Activated naive CD4-positive, alpha-beta T cell treated with anti-CD3 and anti-CD28 coated beads, Interleukin-2, amount 50 U/mL, for 24 hours (primary cell): ENCODE results near the gene CBX7.
A peak's percentile ranks its signal among the peaks of the same experiment; 100 is the strongest.

ENCODE experiments used
- H3K27ac Mint-ChIP-seq: one replicate; pipeline ENCODE4 v1.8.0; 2021; ENCODE audit warnings: mild to moderate bottlenecking, mixed read lengths
- H3K27me3 Mint-ChIP-seq: one replicate; pipeline ENCODE4 v1.8.0; 2021; ENCODE audit warnings: mixed read lengths
- H3K36me3 Mint-ChIP-seq: one replicate; pipeline ENCODE4 v1.8.0; 2021; ENCODE audit warnings: mixed read lengths
- H3K4me1 Mint-ChIP-seq: one replicate; pipeline ENCODE4 v1.8.0; 2021; ENCODE audit warnings: mixed read lengths
- H3K4me3 Mint-ChIP-seq: one replicate; pipeline ENCODE4 v1.8.0; 2021; ENCODE audit warnings: mild to moderate bottlenecking, mixed read lengths
- H3K9me3 Mint-ChIP-seq: one replicate; pipeline ENCODE4 v1.8.0; 2021; ENCODE audit warnings: mixed read lengths

The CBX7 gene

GRCh38 chr22:39094717-39095389 lies 57.6 kb downstream of the CBX7 start:
- Mint-ChIP-seq H3K27ac (peak overlapping the region; percentile 62), H3K4me1 (peaks cover 86% of the 10 kb centered on the region), H3K4me3 (peak overlapping the region; percentile 27), H3K9me3 (no peaks in the 10 kb centered on the region), H3K36me3 (no peaks in the 10 kb centered on the region), H3K27me3 (no peaks in the 10 kb centered on the region)

DNA sequence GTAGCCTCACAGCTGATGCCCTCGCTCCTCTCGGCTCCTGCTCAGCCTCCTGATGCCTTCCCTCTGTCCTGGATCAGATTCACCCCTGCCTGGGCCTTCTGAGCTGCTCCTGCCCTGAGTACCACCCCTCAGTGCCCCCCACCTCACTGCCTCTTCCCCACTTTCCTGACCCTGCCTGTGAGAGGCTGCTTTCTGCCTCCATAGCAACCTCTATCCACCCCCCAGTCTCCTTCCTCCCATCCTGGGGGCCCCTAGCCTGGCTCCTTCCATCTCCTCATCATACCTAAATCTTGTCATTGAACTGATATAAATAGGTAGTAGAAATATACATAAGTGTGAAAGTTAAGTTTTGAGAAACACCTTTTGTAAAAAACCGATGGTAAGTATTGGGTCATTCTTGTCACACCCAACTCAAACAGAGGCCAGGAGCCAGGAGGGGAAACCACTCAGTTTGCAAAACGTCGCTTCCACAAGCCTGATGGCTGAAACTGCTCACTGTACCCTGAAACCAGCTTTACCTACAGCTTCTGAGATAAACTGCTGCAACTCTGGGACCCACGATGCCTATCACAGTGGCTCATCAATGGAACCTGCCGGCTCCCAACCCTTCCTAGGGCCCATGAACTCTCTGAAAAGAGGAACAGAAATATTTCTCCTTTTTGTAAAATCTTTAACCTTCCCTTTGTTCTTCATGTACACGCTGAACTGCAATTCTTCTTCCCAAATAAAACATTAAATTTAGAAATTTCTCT lies 60.2 kb downstream of the CBX7 start:
- no peaks in the 10 kb centered on the region for H3K9me3 Mint-ChIP-seq
- peaks cover 84% of the 10 kb centered on the region for H3K4me1 Mint-ChIP-seq
- no peaks in the 10 kb centered on the region for H3K36me3 Mint-ChIP-seq
- H3K27ac Mint-ChIP-seq, result peak overlapping the region; percentile 90
- no peaks in the 10 kb centered on the region for H3K27me3 Mint-ChIP-seq
- peak overlapping the region; percentile 30 for H3K4me3 Mint-ChIP-seq

- H3K4me1 Mint-ChIP-seq, result peaks cover 78% of the 10 kb centered on the region
- no peaks in the 10 kb centered on the region for H3K27me3 Mint-ChIP-seq
- no peaks in the 10 kb centered on the region for H3K9me3 Mint-ChIP-seq
- H3K36me3 Mint-ChIP-seq, result no peaks in the 10 kb centered on the region
- H3K27ac Mint-ChIP-seq, result peak overlapping the region; percentile 96
- H3K4me3 Mint-ChIP-seq, result peak overlapping the region; percentile 64
Observed at GRCh38 chr22:39091126-39092081, 61.1 kb downstream of the CBX7 start.

GRCh38 chr22:39090426-39091064 lies 61.9 kb downstream of the CBX7 start:
- Mint-ChIP-seq H3K27me3 (no peaks in the 10 kb centered on the region), H3K9me3 (no peaks in the 10 kb centered on the region), H3K36me3 (peaks cover 1% of the 10 kb centered on the region), H3K4me3 (peak overlapping the region; percentile 64), H3K4me1 (peaks cover 74% of the 10 kb centered on the region), H3K27ac (peak overlapping the region; percentile 96)

GRCh38 chr22:39089928-39090327 lies 62.6 kb downstream of the CBX7 start:
- Mint-ChIP-seq H3K9me3 (no peaks in the 10 kb centered on the region), H3K4me1 (peaks cover 68% of the 10 kb centered on the region), H3K27ac (peak overlapping the region; percentile 96), H3K36me3 (peaks cover 1% of the 10 kb centered on the region), H3K27me3 (no peaks in the 10 kb centered on the region), H3K4me3 (peak overlapping the region; percentile 64)

GRCh38 chr22:39088685-39089032 lies 63.8 kb downstream of the CBX7 start:
- peaks cover 1% of the 10 kb centered on the region for H3K36me3 Mint-ChIP-seq
- H3K9me3 Mint-ChIP-seq, result no peaks in the 10 kb centered on the region
- peak overlapping the region; percentile 14 for H3K27ac Mint-ChIP-seq

GRCh38 chr22:39087881-39088684 lies 64.4 kb downstream of the CBX7 start:
- peaks cover 57% of the 10 kb centered on the region for H3K4me1 Mint-ChIP-seq
- peak overlapping the region; percentile 14 for H3K27ac Mint-ChIP-seq
- H3K9me3 Mint-ChIP-seq, result no peaks in the 10 kb centered on the region
- H3K4me3 Mint-ChIP-seq, result no peak overlapping the region
- no peaks in the 10 kb centered on the region for H3K27me3 Mint-ChIP-seq
- H3K36me3 Mint-ChIP-seq, result peaks cover 1% of the 10 kb centered on the region

More at GRCh38 chr22:39088685-39089032, 63.8 kb downstream of the CBX7 start:
- Mint-ChIP-seq H3K4me1 (peaks cover 58% of the 10 kb centered on the region), H3K27me3 (no peaks in the 10 kb centered on the region), H3K4me3 (no peak overlapping the region)

DNA sequence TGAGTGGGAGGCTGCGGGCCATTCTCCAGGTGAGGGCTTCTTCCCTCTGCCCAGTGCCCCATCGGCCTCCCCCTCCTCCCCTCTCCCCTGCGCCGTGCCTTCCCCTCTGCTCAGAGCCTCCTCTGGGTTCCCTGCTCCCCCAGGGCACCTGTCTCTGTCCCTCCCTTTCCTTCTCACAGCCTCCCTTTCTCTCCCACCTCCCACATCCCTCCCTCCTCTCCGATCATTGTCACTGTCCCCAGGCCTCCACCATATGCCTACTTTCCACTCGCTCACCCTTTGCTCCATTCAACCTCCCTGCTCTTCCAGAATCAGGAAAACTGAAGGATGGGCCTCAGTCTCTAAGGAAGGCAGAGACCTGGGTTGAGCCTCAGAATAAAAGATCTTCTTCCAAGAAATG lies 65.4 kb downstream of the CBX7 start:
- peaks cover 1% of the 10 kb centered on the region for H3K36me3 Mint-ChIP-seq
- peaks cover 49% of the 10 kb centered on the region for H3K4me1 Mint-ChIP-seq
- peak overlapping the region; percentile 10 for H3K27ac Mint-ChIP-seq
- no peaks in the 10 kb centered on the region for H3K9me3 Mint-ChIP-seq
- no peak overlapping the region for H3K4me3 Mint-ChIP-seq
- no peaks in the 10 kb centered on the region for H3K27me3 Mint-ChIP-seq

DNA sequence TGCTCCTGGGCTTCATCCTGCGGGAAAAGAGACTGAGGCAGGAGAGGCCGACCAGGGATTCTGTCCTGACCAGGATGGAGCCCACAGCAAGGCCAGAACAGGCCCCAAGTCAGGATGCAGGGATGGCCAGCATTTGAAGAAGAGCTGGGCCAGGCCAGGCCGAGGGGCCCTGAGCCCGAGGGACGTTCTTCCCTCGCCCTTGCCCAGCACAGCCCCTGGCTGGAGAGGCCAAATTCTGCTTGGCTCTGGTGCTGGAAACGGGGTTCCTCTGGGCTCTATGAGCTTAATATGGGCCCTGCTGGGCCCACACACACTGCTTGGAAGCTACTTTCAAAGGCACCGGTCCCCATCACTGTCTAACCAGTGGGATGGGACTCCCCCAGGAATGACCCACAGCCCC lies 67.8 kb downstream of the CBX7 start:
- Mint-ChIP-seq H3K36me3 (peaks cover 7% of the 10 kb centered on the region), H3K27ac (peak overlapping the region; percentile 12), H3K4me1 (peaks cover 42% of the 10 kb centered on the region), H3K9me3 (no peaks in the 10 kb centered on the region), H3K4me3 (no peak overlapping the region), H3K27me3 (no peaks in the 10 kb centered on the region)

DNA sequence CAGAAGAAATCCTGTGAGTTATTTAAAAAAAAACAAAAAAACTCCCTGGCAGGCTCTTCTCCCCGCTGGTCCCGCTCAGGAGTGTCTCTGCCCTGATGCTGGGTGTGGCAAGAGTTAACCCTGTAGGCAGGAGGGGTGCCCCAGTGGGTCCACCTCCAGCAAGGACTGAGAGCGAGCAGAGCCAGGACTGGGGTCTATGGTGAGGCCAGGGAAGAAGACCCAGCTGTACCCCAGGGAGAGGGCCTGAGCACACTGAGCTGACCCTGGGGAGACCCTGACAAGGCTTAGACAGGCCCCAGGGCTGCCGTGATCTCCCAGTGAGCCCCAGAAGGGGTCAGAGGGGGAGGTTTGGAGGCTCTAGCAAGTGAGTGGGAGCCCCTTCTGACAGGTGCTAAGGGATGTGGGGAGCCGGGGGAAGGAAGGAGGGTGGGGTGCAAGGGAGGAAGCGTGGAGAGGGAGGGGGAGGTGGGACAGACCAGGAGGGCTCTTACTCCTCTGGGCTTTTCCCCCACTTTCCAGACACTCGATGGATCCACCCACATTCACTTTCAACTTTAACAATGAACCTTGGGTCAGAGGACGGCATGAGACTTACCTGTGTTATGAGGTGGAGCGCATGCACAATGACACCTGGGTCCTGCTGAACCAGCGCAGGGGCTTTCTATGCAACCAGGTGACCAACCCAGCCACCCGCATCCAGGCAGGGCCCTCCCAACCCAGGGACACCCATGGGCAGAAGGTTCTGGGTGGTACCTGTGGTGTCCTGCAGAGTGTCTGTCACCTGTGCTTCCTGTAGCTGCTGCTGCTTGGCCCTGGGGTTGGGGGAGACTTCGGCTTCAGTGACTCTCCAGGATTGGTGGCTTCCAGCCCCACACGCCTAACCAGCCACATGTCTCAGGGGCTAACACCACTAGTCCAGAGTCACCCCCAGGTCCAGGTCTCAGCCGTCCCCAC lies 69.0 kb downstream of the CBX7 start:
- Mint-ChIP-seq H3K4me1 (peaks cover 34% of the 10 kb centered on the region), H3K9me3 (no peaks in the 10 kb centered on the region), H3K36me3 (peaks cover 7% of the 10 kb centered on the region), H3K27ac (no peak overlapping the region), H3K4me3 (no peak overlapping the region), H3K27me3 (no peaks in the 10 kb centered on the region)

GRCh38 chr22:39081598-39081997 lies 70.9 kb downstream of the CBX7 start:
- no peak overlapping the region for H3K27ac Mint-ChIP-seq
- peaks cover 33% of the 10 kb centered on the region for H3K4me1 Mint-ChIP-seq
- H3K4me3 Mint-ChIP-seq, result no peak overlapping the region
- H3K36me3 Mint-ChIP-seq, result peaks cover 7% of the 10 kb centered on the region
- no peaks in the 10 kb centered on the region for H3K9me3 Mint-ChIP-seq
- no peaks in the 10 kb centered on the region for H3K27me3 Mint-ChIP-seq

GRCh38 chr22:39081016-39081415 lies 71.5 kb downstream of the CBX7 start:
- no peaks in the 10 kb centered on the region for H3K27me3 Mint-ChIP-seq

More at GRCh38 chr22:39081016-39081415, 71.5 kb downstream of the CBX7 start:
- H3K27ac Mint-ChIP-seq, result no peak overlapping the region
- no peaks in the 10 kb centered on the region for H3K9me3 Mint-ChIP-seq
- H3K36me3 Mint-ChIP-seq, result peaks cover 5% of the 10 kb centered on the region
- H3K4me1 Mint-ChIP-seq, result peaks cover 38% of the 10 kb centered on the region
- H3K4me3 Mint-ChIP-seq, result peak overlapping the region; percentile 7
